Chondrocyte (in vitro differentiated cells): ENCODE results near the gene PPM1M. TPM values are rescaled to one million over a fixed set of nuclear protein-coding genes. Genes with fewer than 3 reads are reported as not detected.
A peak's percentile ranks its signal among the peaks of the same experiment; 100 is the strongest.

Experiments
- DNase-seq: peaks from one replicate; pipeline ENCODE4 v3.0.0; 2021; ENCODE audit warnings: mixed read lengths, low spot score
- H3K27ac Mint-ChIP-seq: one replicate; pipeline ENCODE4 v1.8.0; 2021; ENCODE audit warnings: mild to moderate bottlenecking, moderate library complexity, mixed read lengths; ENCODE audit not compliant: unreplicated experiment
- H3K27me3 Mint-ChIP-seq: 2 replicates; pipeline ENCODE4 v1.8.0; 2021; ENCODE audit warnings: low read depth, mixed read lengths
- H3K36me3 Mint-ChIP-seq: 2 replicates; pipeline ENCODE4 v1.8.0; 2021; ENCODE audit warnings: low read depth, mixed read lengths
- H3K4me1 Mint-ChIP-seq: 2 replicates; pipeline ENCODE4 v1.8.0; 2021; ENCODE audit warnings: low read depth, mild to moderate bottlenecking, mixed read lengths
- H3K4me3 Mint-ChIP-seq: one replicate; pipeline ENCODE4 v1.8.0; 2021; ENCODE audit warnings: mild to moderate bottlenecking, moderate library complexity, mixed read lengths; ENCODE audit not compliant: unreplicated experiment
- H3K9me3 Mint-ChIP-seq: 2 replicates; pipeline ENCODE4 v1.8.0; 2021; ENCODE audit warnings: low read depth, mixed read lengths
- total RNA-seq: library from RNA; stranded (reverse); gene quantifications from 3 replicates; pipeline ENCODE4 v1.2.1, GENCODE V29; 2021
- TF ChIP-seq, protein P1 (sequence below): fragments of 200-600 bp; sonication (generic); IDR thresholded peaks from 2 replicates; pipeline ENCODE4 v1.5.0; 2021; ENCODE audit warnings: antibody characterized with exemption, mild to moderate bottlenecking, moderate library complexity

Gene PPM1M
- total RNA-seq, 1 donor from 2014 or later, result 20.1 TPM

DNA sequence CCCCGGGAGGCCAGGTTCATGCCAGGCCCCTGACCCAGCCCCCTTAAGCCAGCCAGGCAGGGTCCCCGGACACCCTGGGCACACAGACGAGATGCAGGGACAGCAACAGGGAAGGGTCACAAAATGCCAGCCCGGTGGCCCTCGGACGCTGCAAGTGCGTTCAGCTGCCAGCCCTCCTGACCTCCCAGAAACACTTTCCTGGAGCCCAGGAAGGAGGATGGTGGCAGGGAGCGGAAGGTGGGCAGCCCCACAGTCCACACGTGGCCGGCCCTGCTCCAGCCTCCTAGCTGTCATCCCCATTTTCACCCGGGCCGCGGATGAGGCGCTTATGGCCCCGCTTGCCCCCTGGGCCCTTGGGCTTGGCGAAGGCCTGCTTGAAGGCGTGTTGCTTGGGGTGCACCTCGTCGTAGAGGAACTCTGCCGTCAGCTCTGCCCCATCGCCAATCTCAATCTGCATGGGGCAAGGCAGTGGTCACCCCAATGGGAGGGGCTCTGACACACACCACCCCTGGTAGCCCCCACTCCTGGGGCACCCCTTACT, 16.7 kb upstream of the PPM1M start:
- DNase-seq, result no peak
- Mint-ChIP-seq H3K9me3 (no peaks in the 10 kb centered on the region), H3K27me3 (no peaks in the 10 kb centered on the region), H3K4me3 (no peak overlapping the region), H3K27ac (no peak overlapping the region), H3K36me3 (peaks cover 26% of the 10 kb centered on the region), H3K4me1 (no peaks in the 10 kb centered on the region)
- TF ChIP-seq, protein P1, sequence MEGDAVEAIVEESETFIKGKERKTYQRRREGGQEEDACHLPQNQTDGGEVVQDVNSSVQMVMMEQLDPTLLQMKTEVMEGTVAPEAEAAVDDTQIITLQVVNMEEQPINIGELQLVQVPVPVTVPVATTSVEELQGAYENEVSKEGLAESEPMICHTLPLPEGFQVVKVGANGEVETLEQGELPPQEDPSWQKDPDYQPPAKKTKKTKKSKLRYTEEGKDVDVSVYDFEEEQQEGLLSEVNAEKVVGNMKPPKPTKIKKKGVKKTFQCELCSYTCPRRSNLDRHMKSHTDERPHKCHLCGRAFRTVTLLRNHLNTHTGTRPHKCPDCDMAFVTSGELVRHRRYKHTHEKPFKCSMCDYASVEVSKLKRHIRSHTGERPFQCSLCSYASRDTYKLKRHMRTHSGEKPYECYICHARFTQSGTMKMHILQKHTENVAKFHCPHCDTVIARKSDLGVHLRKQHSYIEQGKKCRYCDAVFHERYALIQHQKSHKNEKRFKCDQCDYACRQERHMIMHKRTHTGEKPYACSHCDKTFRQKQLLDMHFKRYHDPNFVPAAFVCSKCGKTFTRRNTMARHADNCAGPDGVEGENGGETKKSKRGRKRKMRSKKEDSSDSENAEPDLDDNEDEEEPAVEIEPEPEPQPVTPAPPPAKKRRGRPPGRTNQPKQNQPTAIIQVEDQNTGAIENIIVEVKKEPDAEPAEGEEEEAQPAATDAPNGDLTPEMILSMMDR, result no peak

DNA sequence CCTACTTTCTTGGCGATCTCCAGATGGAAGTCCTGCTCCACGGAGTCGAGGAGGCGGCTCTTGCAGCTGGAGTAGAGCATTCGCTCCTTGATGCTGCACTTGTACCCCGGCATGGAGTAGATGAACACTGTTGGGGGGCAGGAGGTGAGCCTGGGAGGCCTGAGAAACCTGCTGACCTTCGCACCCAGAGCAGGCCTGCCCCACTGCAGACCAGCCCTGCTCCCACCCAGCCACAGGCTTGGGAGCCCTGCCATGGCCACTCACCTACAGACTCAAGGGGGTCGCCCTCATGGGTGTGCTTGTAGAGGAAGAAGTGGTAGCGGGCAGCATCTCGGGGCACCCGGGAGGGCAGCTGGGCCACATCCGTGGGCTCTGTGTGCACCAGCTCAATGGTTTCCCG, 15.9 kb upstream of the PPM1M start:
- Mint-ChIP-seq H3K27ac (no peak overlapping the region), H3K9me3 (no peaks in the 10 kb centered on the region), H3K4me3 (no peak overlapping the region), H3K27me3 (no peaks in the 10 kb centered on the region), H3K4me1 (no peaks in the 10 kb centered on the region), H3K36me3 (peaks cover 30% of the 10 kb centered on the region)
- TF ChIP-seq, protein P1, result no peak
- no peak for DNase-seq

DNA sequence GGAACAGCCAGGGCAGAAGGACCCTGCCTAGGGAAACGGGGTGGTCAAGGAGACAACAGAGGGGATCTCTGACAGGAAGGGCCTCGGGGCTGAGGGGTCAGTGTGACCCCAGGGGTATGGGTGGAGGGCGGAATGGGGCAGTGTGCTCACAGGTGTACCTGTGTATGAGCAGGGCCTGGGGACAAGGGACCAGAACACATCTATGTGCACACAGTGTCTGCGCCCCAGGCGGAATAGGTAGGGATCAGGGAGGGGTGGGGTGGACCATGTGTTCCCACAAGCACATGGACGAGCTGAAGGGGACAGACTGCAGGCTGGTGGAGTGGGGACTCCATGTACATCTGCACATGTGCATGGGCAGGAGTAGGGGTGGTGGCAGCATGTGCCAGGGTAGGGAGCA, 15.1 kb upstream of the PPM1M start:
- Mint-ChIP-seq H3K27ac (no peak overlapping the region), H3K27me3 (no peaks in the 10 kb centered on the region), H3K4me1 (peaks cover 2% of the 10 kb centered on the region), H3K36me3 (peaks cover 30% of the 10 kb centered on the region), H3K9me3 (no peaks in the 10 kb centered on the region), H3K4me3 (no peak overlapping the region)
- TF ChIP-seq, protein P1, result no peak
- no peak for DNase-seq

DNA sequence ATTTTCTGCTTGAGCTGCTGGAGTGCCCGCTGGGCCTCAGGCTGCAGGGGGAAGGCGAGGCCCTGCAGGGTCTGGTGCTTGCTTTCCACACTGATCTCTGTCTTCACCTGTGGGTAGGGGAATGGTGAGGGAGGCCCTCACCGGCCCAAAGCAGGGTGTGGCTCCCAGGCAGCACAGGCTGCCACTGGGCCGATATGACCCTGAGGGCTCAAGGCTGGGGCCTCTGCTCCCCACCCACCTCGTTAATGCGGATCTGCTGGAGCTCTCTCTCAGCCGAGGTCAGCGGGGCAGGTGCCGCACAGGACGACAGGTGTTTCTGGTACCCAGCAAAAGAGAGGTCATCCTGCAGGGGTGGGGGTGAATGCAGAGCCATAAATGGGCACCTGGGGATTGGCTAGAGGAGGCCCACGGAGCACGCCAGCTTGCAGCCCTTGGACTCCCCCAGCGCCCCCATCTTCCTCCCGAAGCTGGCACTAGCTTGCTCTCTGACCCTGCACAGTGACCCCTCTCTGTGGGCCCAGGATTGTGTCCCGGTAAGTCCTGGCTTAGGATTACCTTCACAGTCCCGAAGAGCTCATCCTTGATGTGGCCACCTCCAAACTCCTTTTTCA, 14.6 kb upstream of the PPM1M start:
- Mint-ChIP-seq H3K9me3 (no peaks in the 10 kb centered on the region), H3K4me1 (peaks cover 7% of the 10 kb centered on the region), H3K4me3 (no peak overlapping the region), H3K27me3 (no peaks in the 10 kb centered on the region), H3K36me3 (peaks cover 30% of the 10 kb centered on the region), H3K27ac (no peak overlapping the region)
- TF ChIP-seq, protein P1, result no peak
- no peak for DNase-seq

GRCh38 chr3:52231502-52232278, 13.9 kb upstream of the PPM1M start:
- Mint-ChIP-seq H3K9me3 (no peaks in the 10 kb centered on the region), H3K36me3 (peaks cover 30% of the 10 kb centered on the region), H3K4me1 (peaks cover 14% of the 10 kb centered on the region), H3K27ac (no peak overlapping the region), H3K4me3 (no peak overlapping the region), H3K27me3 (no peaks in the 10 kb centered on the region)
- TF ChIP-seq, protein P1, result peak; percentile 85
- no peak for DNase-seq
